Effector memory CD4-positive, alpha-beta T cell (primary cell): ENCODE measurements around the gene LGR5.

ENCODE experiments used
- DNase-seq, 3 donors: peaks; one replicate each; pipeline ENCODE4 v3.0.0-alpha.2; 2020
- H3K27ac ChIP-seq: 2 replicates; pipeline ENCODE4 v1.7.0; 2013; ENCODE audit warnings: mild to moderate bottlenecking, low read length, moderate library complexity; ENCODE audit not compliant: insufficient read depth, poor library complexity, severe bottlenecking
- H3K27me3 ChIP-seq: replicated peaks from 2 replicates; pipeline ENCODE4 v1.7.0; 2013; ENCODE audit warnings: mild to moderate bottlenecking, low read length; ENCODE audit not compliant: insufficient read depth, control insufficient read depth, poor library complexity, severe bottlenecking
- H3K36me3 ChIP-seq: 2 replicates; pipeline ENCODE4 v1.7.0; 2013; ENCODE audit warnings: mild to moderate bottlenecking, low read length, moderate library complexity; ENCODE audit not compliant: control insufficient read depth, insufficient read depth
- H3K4me1 ChIP-seq: 2 replicates; pipeline ENCODE4 v1.7.0; 2013; ENCODE audit warnings: low read length, mild to moderate bottlenecking; ENCODE audit not compliant: control insufficient read depth, insufficient read depth, poor library complexity, severe bottlenecking
- H3K4me3 ChIP-seq: 2 replicates; pipeline ENCODE4 v1.7.0; 2013; ENCODE audit warnings: low read length, low read depth, mild to moderate bottlenecking; ENCODE audit not compliant: insufficient read depth, poor library complexity, severe bottlenecking
- H3K9me3 ChIP-seq: 2 replicates; pipeline ENCODE4 v1.7.0; 2013; ENCODE audit warnings: mild to moderate bottlenecking, low read length, moderate library complexity; ENCODE audit not compliant: control insufficient read depth

LGR5 gene

GRCh38 chr12:71582925-71583324 lies 143.3 kb downstream of the LGR5 start:
- no peak for DNase-seq
- H3K4me3 ChIP-seq = no peak overlapping the region
- no peak overlapping the region for H3K27ac ChIP-seq
- H3K9me3 ChIP-seq = no peaks in the 10 kb centered on the region
- H3K36me3 ChIP-seq = no peaks in the 10 kb centered on the region
- H3K4me1 ChIP-seq = no peaks in the 10 kb centered on the region
- H3K27me3 ChIP-seq = no peaks in the 10 kb centered on the region

DNA sequence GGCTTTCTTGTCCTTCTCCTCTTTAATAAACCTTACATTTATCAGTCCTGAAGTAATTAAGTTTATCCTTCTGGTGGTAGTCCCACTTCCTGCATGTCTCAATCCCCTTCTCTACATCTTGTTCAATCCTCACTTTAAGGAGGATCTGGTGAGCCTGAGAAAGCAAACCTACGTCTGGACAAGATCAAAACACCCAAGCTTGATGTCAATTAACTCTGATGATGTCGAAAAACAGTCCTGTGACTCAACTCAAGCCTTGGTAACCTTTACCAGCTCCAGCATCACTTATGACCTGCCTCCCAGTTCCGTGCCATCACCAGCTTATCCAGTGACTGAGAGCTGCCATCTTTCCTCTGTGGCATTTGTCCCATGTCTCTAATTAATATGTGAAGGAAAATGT lies 144.8 kb downstream of the LGR5 start:
- Histone ChIP-seq H3K36me3 (no peaks in the 10 kb centered on the region), H3K9me3 (no peaks in the 10 kb centered on the region), H3K27ac (no peak overlapping the region), H3K4me1 (no peaks in the 10 kb centered on the region), H3K4me3 (no peak overlapping the region), H3K27me3 (no peaks in the 10 kb centered on the region)
- DNase-seq = no peak

DNA sequence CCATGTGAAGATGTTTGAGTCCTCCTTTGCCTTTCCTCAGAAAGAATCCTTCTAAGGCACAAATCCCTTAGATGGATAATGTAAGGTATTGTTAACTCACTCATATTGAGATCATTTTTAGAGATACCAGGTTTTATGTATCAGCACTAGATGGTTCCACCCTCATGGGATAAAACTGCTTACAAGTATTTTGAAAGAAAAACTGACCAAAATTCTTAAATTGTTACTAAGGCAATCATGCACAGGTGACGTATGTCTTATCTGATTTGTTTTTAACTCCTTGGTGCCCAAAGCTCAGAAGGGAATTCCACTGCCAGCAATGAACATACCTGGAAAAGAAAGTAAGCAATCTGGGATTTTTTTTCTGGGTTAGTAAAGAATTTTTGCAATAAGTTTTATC lies 145.6 kb downstream of the LGR5 start:
- Histone ChIP-seq H3K27ac (no peak overlapping the region), H3K4me1 (no peaks in the 10 kb centered on the region), H3K27me3 (no peaks in the 10 kb centered on the region), H3K9me3 (no peaks in the 10 kb centered on the region), H3K36me3 (no peaks in the 10 kb centered on the region), H3K4me3 (no peak overlapping the region)
- no peak for DNase-seq

- Histone ChIP-seq H3K27ac (no peak overlapping the region), H3K36me3 (no peaks in the 10 kb centered on the region), H3K4me3 (no peak overlapping the region), H3K9me3 (no peaks in the 10 kb centered on the region), H3K27me3 (no peaks in the 10 kb centered on the region), H3K4me1 (no peaks in the 10 kb centered on the region)
- DNase-seq = no peak
These were observed 147.4 kb downstream of the LGR5 start for GRCh38 chr12:71587012-71587411.

- no peaks in the 10 kb centered on the region for H3K36me3 ChIP-seq
- H3K27me3 ChIP-seq = no peaks in the 10 kb centered on the region
- DNase-seq = no peak
- no peaks in the 10 kb centered on the region for H3K9me3 ChIP-seq
- H3K4me3 ChIP-seq = no peak overlapping the region
- H3K4me1 ChIP-seq = no peaks in the 10 kb centered on the region
- no peak overlapping the region for H3K27ac ChIP-seq
These were observed 149.9 kb downstream of the LGR5 start for GRCh38 chr12:71589478-71589881.

DNA sequence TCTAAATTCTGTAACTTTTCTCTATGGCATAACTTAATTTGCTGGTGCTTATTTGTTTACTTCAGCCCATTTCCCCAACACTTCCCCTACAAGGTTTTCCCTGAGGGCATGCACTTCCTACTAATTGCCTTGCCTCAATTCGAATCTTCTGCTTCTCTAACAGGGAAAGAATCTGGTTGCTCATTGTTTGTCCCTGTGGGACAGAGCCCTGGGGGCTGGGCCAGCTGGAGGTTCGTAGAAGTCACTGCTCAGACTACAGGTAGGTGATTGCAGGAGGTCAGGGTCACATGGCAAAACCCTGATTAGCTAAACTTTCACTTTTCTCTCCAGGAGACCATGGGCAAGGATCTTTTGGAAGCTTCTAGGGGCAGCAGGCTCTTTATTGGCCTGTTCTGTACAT lies 152.0 kb downstream of the LGR5 start:
- Histone ChIP-seq H3K4me1 (no peaks in the 10 kb centered on the region), H3K27ac (no peak overlapping the region), H3K27me3 (no peaks in the 10 kb centered on the region), H3K9me3 (no peaks in the 10 kb centered on the region), H3K4me3 (no peak overlapping the region), H3K36me3 (no peaks in the 10 kb centered on the region)
- DNase-seq = no peak

GRCh38 chr12:71592841-71593240 lies 153.2 kb downstream of the LGR5 start:
- no peak for DNase-seq
- H3K27me3 ChIP-seq = no peaks in the 10 kb centered on the region
- no peaks in the 10 kb centered on the region for H3K4me1 ChIP-seq

DNA sequence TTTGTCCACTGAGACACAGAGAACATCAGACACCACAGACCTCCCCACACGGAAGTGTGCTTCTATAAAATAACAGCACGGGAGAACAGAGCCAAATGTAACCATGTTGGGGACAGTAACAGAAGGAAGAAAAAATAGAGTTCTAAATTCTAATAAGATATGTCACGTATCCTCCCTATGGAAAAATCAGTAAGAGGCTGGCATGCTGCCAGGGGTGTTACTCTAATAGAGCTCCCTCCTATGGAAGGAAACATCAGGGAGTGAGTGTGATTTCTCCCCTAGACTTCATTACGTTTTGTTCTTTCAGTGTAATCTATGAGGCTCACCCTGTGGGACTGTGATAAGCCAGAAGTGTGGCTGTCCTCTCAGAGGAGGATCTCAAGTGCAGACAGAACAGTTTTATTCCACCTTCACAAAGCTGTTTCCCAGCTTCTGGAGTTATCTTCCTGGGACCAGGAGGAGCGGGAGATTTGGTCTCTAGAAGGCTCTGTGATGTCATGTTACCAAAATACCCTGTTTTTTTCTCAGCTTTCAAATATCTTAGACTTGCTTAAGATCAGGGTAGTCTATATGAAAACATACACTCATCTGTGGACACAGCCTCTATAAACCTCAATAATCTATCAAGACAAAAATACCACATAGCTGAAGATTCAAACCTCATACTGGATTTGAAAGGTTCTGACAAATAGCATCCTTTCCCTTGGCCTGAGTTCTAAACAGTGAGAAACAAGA lies 154.8 kb downstream of the LGR5 start:
- no peak overlapping the region for H3K27ac ChIP-seq
- no peaks in the 10 kb centered on the region for H3K4me1 ChIP-seq
- no peaks in the 10 kb centered on the region for H3K27me3 ChIP-seq
- H3K4me3 ChIP-seq = no peak overlapping the region
- no peaks in the 10 kb centered on the region for H3K36me3 ChIP-seq
- H3K9me3 ChIP-seq = no peaks in the 10 kb centered on the region
- no peak for DNase-seq

More at GRCh38 chr12:71592841-71593240, 153.2 kb downstream of the LGR5 start:
- no peak overlapping the region for H3K4me3 ChIP-seq
- H3K27ac ChIP-seq = no peak overlapping the region
- no peaks in the 10 kb centered on the region for H3K36me3 ChIP-seq
- H3K9me3 ChIP-seq = no peaks in the 10 kb centered on the region

GRCh38 chr12:71599210-71599609 lies 159.6 kb downstream of the LGR5 start:
- H3K4me1 ChIP-seq = no peaks in the 10 kb centered on the region
- no peaks in the 10 kb centered on the region for H3K27me3 ChIP-seq
- no peaks in the 10 kb centered on the region for H3K9me3 ChIP-seq
- no peak for DNase-seq
- no peak overlapping the region for H3K27ac ChIP-seq
- H3K36me3 ChIP-seq = no peaks in the 10 kb centered on the region
- H3K4me3 ChIP-seq = no peak overlapping the region

DNA sequence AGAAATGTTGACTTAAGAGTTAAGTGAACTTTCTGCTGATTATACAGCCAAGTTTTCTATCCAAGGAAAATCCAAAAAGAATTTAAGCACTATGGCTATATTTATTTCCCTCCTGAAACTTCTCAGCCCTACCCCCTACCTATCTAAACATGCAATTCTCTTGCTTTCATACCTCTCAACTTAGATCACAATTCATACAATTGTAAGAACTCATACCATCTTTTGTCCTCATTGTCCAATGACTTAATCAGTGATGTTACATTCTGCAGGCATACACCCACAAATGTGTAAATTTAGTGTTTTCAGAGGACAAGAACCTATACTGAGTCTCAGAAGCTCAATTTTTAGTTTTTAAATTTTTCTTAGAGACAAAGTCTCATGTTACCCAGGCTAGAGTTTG lies 161.9 kb downstream of the LGR5 start:
- no peaks in the 10 kb centered on the region for H3K9me3 ChIP-seq
- no peaks in the 10 kb centered on the region for H3K4me1 ChIP-seq
- no peak overlapping the region for H3K27ac ChIP-seq
- no peak overlapping the region for H3K4me3 ChIP-seq
- no peak for DNase-seq
- H3K36me3 ChIP-seq = peaks cover 4% of the 10 kb centered on the region
- H3K27me3 ChIP-seq = no peaks in the 10 kb centered on the region
